ENCODE results near the gene TBC1D1.
A peak's percentile ranks its signal among the peaks of the same experiment; 100 is the strongest.

- TF ChIP-seq, protein P1, sequence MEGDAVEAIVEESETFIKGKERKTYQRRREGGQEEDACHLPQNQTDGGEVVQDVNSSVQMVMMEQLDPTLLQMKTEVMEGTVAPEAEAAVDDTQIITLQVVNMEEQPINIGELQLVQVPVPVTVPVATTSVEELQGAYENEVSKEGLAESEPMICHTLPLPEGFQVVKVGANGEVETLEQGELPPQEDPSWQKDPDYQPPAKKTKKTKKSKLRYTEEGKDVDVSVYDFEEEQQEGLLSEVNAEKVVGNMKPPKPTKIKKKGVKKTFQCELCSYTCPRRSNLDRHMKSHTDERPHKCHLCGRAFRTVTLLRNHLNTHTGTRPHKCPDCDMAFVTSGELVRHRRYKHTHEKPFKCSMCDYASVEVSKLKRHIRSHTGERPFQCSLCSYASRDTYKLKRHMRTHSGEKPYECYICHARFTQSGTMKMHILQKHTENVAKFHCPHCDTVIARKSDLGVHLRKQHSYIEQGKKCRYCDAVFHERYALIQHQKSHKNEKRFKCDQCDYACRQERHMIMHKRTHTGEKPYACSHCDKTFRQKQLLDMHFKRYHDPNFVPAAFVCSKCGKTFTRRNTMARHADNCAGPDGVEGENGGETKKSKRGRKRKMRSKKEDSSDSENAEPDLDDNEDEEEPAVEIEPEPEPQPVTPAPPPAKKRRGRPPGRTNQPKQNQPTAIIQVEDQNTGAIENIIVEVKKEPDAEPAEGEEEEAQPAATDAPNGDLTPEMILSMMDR (IDR thresholded peaks at IDR 0.05) = no peak
- peak in 1 of 3 donors; percentile 25 for TF ChIP-seq POLR2A (IDR thresholded peaks at IDR 0.05)
Measured at GRCh38 chr4:38162240-38162784, 271.4 kb downstream of the TBC1D1 start.

All from body of pancreas (tissue), 4 donors.